NT2/D1 (cell line): Measurements from ENCODE around the gene FAM210B.

Source experiments
- YY1 ChIP-seq: IDR thresholded peaks from 2 replicates; pipeline ENCODE4 v1.6.1; 2011; ENCODE audit not compliant: insufficient read length, insufficient read depth
- ZNF274 ChIP-seq: IDR thresholded peaks from 2 replicates; pipeline ENCODE4 v1.6.1; 2011; ENCODE audit warnings: mild to moderate bottlenecking, low read depth, low read length

GRCh38 chr20:56363491-56363890 lies 4.7 kb downstream of the FAM210B start:
- TF ChIP-seq YY1 = no peak
- TF ChIP-seq ZNF274 = no peak
